Cardiac fibroblast (primary cell): ENCODE measurements around the gene KANK3.
"Not testable (repeated sequence)": the region's sequence is repeated elsewhere in the genome, so short reads cannot be mapped to it uniquely, and the experiment has no call there.

Experiments
- DNase-seq, 2 donors: peaks; one replicate each; pipeline versions ENCODE4 v3.0.0 to v3.0.0-alpha.2; 2010; ENCODE audit warnings: low read depth in 2 of 2
- H3K4me3 ChIP-seq, 2 donors: replicated peaks in 1 of 2; 1 replicate in 1 of 2; 2 replicates in 1 of 2; pipeline ENCODE4 v1.5.1; 2011; ENCODE audit warnings: low read depth in 2 of 2, low read length in 2 of 2, mild to moderate bottlenecking in 2 of 2, moderate library complexity in 1 of 2
- CTCF ChIP-seq: IDR thresholded peaks from one replicate; pipeline ENCODE4 v1.5.1; 2011; ENCODE audit warnings: low read depth, mild to moderate bottlenecking, low read length, inconsistent platforms

Gene KANK3

GRCh38 chr19:8316351-8317125 is 26.5 kb downstream of the KANK3 start:
- TF ChIP-seq CTCF, result no peak
- no peak overlapping the region for H3K4me3 ChIP-seq
- no peak for DNase-seq

- not testable (repeated sequence) for H3K4me3 ChIP-seq, DNase-seq
These were observed 28.0 kb downstream of the KANK3 start for GRCh38 chr19:8314981-8315640.

- no peak for TF ChIP-seq CTCF
- DNase-seq, result no peak
- H3K4me3 ChIP-seq, result no peak overlapping the region
These were observed 31.4 kb downstream of the KANK3 start for GRCh38 chr19:8311461-8312260.

GRCh38 chr19:8310342-8311055 is 32.6 kb downstream of the KANK3 start:
- DNase-seq, result no peak
- no peak for TF ChIP-seq CTCF
- no peak overlapping the region for H3K4me3 ChIP-seq

GRCh38 chr19:8308891-8309291 is 34.2 kb downstream of the KANK3 start:
- no peak overlapping the region for H3K4me3 ChIP-seq
- TF ChIP-seq CTCF, result no peak
- DNase-seq, result no peak

- no peak for TF ChIP-seq CTCF
- peak within 1 kb of the TSS; percentile 59 to 62 for H3K4me3 ChIP-seq
- DNase-seq, result peak; percentile 90 to 92
These were observed 34.8 kb downstream of the KANK3 start, which contains the start of gene CD320 for GRCh38 chr19:8307965-8308866. CD320 (minus strand) TSS chr19:8308358; CDS start chr19:8308290, 68 bp downstream.
